GM21576 (cell line): ENCODE results near the gene POLR1C.
A peak's percentile ranks its signal among the peaks of the same experiment; 100 is the strongest.
"Not testable (repeated sequence)": the region's sequence is repeated elsewhere in the genome, so short reads cannot be mapped to it uniquely, and the experiment has no call there.

Experiments used
- ATAC-seq: cut with Tn5 transposase; IDR thresholded peaks from one replicate; pipeline ENCODE4 v1.9.1; 2021; ENCODE audit warnings: mild to moderate bottlenecking, moderate library complexity; ENCODE audit not compliant: unreplicated experiment

Gene POLR1C

DNA sequence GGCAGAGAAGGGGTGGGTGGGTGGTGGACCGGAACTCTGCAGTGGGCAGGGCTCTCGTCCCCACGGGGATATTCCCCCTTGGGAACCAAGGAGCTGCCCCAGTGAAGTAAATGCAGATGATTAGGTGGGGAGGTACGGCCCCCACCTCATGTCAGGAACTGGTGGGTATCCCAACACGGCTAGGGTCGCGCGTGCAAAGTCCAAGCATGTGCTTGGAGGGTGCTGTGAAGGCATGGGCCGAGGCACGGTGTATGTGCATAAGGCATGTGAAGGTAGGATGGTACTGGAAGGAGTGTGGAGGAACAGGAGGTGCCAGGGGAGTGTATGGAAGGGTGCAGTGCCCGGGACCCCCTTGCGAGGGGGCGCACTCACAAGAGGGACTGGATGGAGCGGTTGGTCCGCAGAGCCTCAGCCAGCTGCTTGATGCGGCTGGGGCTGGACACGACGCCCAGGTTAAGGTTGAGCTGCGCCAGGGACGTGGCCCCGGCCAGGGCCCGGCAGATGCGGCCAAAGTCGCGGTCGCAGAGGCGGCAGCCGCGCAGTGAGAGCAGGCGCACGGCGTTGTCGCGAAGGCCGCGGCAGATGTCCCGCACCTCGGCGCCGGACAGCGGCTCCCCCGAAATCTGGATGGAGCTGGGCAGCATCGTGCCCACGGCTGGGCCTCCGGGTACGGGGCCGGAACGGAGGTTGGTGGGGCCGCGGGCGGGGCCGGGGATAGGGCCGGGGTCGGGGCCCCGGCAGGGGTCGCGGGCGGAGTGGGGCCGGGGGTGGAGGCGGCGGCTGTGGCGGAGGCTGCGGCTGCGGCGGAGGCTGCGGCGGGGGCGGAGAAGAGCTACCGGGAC, 7.5 kb upstream of the POLR1C start:
- no peak for ATAC-seq

DNA sequence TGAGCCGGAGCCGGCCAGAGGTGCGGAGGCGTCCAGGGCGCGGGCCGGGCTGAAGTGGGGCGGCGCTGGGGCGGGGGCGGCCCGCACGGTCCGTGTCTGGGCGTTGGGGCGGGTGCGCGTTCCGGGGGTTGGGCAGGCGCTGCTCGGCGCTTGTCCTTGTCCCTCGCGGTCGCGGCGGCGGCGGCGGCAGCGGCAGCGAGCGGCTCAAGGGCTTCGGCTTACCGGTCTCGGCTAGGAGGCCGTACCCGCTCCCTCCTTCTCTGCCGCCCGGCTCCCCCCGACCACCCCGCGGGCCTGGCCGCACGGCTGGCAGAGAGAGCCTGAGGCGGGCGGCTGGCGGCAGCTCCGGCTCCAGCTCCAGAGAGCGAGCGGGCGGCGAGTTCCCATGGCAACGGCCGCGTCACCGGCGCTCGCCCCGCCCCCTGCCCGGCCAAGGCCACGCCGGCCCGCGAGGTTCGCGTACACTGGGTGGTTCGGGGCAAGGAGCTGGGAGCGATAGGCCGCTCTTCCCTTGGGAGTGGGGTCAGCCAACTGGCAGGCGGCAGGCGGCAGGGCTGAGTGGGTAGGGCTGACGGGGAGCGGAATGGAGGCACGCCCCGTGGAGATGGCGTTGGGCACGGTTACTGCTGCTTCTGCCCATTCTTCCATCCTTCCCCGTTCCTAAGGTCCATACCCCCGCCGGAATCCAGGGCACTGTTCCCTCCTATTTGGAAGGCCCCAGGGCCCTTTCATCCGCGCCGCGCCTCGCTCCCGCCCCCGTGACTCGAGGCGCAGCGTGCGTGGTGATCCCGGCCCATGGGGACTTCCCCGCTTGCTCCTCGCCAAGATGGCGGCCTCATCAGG, 6.7 kb upstream of the POLR1C start, which contains the start of gene LRRC73:
LRRC73 (minus strand) TSS at position 363 of the 843 bp plus-strand sequence. CDS start 561 bp downstream, outside the sequence.
- peak; percentile 51 for ATAC-seq

DNA sequence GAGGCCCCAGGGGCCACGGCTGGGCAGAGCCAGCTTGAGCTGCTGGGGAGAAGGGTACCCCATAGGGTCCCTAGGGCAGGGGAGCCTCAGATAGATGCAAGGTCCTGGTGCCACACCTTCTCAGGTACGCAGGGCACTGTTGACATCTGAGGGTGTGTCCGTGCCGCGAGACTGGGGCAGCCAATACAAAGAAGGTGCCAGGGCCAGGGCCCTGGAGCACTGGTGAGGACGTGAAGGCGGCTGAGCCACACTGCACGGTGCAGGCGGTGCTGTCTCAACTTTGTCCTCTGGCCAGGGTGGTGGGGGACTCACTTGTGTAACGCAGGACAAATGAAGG, 6.1 kb upstream of the POLR1C start:
- no peak for ATAC-seq

DNA sequence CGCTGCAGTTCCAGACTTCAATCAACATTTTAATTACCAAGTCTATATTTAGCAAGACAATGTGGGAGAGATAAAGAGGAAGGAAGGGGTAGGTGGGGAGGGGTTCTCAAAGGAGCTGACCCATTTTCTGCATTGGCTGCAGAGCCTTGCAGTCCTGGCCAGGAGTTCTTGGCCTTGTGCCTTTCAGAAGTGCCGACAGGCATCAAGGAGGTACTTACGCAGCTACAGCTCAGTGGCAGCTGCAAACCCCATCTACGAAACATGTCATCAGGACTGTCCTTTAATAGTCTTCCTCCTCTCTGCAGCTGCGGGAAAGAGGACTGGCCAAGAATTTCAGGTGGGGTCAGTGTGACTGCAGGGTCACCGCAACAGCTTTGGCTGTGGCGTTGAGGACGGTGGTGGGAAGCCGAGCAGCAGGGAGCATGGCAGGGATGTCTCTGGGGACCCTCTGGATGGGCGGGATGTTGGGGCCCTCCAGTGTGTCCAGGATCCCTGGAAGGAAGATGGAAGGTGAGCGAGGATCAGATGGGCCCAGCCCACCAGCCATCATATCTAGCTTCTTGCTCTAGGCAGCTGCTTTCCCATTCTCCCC, 5.0 kb upstream of the POLR1C start:
- no peak for ATAC-seq

DNA sequence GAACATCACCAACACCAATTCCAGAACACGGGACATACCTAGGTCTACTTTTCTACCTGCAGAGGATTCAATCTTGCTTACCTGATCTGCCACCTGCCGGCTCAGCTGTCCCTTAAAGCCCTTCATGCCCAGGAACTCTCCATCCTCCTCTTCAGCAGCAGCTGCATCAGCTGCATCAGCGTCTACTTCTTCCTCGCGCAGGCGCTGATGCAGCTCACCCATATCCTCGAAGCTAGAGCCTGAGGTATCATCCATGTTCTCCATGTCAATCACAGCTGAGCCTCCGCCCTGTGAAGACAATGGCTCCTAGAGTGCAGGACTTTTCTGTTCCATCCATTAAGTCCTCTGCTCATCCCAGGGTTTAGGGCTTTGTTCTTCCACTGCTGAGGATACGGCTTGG, 1.1 kb upstream of the POLR1C start:
- no peak for ATAC-seq

DNA sequence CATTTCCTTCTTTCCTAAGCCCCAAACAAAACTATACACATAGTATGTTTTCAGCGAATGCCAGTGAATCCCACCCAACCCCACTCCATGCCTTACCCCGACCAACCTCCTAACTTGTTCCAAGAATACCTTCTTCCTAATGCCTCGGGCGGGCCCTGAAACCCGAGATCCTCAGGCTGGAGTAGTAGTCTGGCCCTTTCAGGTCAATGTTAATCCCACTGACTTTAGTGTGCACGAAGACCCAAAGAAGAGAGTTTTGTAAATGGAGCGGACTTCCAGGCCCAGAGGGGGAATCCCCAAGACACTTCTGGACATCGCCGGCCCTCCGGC, 557 bp upstream of the POLR1C start:
- ATAC-seq: no peak

DNA sequence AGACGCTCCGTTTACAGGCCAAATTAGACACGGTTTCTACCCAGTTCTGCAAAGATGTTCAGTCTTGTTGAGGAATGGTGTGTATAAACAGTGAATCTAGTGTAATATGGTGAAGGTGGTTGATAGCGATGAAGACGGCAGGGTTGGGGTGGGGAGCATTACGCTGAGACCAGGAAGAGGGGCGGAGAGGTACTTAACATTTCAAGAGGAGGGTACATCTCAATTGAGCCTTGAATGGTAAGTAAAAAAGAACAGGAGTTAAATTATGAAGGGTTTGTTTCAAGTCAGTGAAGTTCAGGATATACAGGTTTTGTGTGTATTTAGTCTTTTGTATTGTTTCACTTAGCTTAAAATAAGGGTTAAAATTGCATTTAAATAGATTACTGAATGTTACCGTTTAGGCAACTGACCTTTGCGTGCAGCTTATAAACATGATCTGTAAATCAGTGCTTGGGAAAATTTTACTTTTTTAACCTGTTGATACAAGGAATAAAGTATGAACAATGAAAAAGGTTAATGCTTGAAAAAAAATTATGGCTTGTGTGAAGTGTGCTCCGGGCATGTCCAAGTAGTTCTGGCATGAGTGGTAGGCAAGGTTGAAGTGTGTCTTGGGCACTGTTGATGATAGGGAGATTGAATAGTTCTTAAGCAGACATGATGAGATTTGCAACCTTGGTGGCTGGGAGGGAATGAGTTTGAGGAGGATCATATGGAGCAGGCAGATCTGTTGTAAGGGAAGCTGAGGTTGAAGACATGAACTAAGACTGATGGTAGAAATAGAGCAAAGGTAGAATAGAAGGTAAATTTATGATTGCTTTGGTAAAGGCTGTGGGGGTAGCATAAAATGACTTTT, 842 bp downstream of the POLR1C start:
- no peak for ATAC-seq

DNA sequence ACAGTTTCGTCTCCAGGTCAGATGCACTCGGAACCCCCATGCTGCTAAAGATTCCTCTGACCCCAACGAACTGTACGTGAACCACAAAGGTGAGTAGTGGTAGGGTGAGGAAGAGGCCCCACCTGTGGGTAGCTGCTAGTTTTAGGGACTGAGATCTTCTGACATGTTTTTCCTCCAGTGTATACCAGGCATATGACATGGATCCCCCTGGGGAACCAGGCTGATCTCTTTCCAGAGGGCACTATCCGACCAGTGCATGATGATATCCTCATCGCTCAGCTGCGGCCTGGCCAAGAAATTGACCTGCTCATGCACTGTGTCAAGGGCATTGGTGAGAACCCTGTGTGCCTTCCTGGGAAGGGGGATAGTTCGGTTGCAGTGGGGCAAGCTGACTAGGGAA, 3.2 kb downstream of the POLR1C start:
- ATAC-seq: no peak

DNA sequence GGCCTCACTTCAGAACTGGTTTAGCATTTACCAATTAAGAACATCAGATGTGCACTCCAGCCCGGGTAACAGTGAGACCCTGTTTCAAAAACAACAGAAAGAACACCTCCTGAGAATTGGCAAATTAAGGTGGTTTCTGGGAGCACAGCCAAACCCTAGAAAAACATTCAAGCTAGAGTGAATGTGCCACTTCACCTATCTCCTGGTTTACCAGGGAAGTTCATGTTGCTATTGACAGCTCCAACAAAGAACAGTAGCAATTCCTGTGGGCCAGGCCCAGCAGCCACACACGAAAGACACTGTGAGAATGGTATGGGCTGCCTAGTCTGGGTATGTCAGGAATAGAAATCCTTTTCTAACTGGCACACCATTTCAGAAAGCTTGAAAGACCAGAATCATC, 4.9 kb downstream of the POLR1C start:
- no peak for ATAC-seq

DNA sequence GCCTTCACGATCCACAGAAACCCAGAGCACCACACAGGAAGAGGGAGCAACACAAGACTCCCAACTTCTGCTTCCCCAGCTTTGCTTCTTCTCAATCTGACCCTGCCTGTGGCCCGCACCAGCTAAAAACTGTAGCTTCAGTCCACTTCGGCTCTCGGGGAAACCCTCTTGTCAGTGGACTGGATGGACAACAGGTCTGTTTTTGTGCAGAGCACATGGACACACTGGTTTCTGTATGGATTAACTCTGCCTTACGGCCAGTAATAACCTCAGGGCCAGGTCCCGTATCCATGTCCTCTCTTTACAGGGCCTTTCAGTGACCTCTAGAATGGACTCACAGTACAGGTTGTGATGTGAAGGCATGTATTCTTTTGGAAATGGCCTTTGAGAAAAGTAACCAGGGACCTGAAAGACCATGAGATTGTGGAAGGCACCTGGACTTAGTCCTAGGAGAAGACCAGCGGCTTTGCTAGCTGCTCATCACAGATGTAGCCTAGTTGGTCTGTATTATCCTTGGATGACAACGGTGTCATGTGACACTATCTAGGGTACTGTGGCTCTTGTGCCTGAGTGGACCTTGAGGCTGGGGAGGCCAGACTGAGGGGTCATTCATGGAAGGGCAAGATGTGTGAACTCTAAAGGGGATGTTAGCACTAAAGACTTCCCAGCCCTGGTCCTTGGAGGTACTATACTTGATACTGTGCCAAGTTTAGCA, 5.8 kb downstream of the POLR1C start:
- no peak for ATAC-seq

DNA sequence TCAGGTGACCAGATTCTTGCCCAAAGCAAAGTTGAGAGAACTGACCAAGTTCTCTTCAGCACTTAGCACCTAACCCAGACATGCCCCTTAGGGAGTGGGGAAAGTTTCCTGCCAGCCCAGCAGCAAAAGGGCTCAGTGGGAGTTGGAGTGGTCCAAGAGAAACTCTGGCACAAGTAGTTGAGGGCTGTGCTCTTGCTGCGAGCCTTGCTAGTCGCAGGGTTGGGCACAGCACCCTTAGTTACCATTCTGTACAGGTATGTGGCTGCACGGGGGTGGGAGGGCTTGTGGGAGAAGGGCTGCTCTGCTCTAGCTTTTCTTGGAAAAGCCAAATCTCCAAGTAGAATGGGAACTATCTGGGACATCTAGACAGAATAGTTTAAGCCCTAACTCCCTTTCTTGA, 6.4 kb downstream of the POLR1C start:
- ATAC-seq: no peak

DNA sequence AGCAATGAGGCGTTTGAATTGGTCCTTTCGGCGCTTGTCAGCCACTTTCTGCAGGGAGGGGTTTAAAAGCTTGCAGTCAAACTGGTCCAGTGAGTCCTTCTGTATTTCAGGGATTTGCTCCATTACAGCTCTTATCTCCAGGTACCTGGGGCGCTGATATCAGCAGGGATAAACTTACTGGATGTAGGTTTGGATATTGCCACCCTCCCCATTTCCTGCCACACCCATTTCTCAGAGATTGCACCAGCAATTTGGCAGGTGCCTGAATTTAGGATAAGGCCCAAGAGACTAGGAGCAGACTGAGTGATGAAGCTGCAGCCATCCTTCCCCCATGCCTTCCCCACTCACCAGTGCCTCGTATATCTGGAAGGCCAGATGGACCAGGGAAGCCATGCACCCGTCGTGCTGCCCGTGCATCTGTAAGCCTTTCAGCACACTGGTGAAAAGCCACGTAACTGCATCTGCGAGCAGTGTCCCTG, 7.6 kb downstream of the POLR1C start:
- ATAC-seq: no peak

DNA sequence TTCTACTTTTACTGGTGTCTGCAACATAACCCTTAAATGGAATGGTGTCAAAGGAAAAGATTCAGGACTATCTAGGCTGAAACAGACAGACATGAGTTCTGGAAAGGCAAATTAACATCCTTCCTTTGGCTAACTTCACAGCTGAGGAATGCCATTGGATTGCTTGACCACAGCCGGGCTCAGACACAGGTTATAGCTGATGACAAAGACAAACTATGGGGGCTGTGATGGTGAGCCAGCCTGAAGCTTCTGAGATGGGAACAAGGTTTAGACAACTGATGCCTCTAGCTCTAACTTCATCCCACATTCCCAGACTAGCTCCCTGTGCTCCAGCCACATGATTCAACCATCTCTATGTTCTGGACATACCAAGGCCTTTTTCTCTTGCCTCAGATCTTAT, 15.3 kb downstream of the POLR1C start:
- no peak for ATAC-seq

DNA sequence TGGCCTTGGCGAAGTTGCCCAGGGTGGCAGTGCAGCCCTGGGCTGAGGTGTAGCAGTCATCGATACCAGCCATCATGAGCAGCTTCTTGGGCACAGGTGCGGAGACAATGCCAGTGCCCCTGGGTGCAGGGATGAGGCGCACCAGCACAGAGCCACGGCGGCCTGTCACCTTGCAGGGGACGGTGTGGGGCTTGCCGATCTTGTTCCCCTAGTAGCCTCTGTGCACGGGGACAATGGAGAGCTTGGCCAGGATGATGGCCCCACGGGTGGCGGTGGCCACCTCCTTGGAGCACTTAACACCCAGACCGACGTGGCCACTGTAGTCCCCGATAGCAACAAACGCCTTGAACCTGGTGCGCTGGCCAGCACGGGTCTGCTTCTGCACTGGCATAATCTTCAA, 22.1 kb downstream of the POLR1C start:
- not testable (repeated sequence) for ATAC-seq

DNA sequence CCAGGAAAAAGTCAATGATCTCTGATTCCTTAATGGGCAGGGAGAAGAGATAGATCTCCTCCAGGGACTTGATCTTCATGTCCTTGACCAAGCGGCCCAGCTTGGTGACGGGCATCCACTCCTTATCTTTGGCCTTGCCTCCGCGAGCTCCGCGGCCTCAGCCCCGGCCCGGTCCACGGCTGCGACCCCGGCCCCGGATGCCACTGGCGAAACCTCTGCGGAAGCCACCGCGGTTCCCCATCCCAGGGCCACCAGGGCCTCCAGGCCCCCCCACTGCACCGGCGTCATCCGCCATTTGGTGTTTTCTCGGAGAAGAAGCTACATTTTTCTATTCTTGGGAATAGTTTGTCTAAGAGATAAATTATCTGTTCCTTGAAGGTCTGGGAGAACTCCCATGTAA, 22.5 kb downstream of the POLR1C start:
- ATAC-seq: not testable (repeated sequence)

DNA sequence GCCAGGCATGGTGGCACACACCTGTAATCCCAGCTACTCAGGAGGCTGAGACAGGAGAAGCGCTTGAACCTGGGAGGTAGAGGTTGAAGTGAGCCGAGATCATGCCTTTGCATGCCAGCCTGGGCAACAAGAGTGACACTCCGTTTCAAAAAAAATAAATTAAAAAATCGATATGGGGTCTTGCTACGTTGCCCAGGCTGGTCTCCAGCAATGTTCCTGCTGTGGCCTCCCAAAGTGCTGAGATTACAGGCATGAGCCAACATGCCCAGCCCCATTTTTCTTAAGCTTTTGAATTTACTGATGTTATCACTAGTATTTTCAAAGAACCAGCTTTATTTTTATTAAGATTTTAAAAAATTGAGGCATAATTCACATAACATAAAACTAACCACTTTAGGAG, 23.6 kb downstream of the POLR1C start:
- ATAC-seq: no peak

DNA sequence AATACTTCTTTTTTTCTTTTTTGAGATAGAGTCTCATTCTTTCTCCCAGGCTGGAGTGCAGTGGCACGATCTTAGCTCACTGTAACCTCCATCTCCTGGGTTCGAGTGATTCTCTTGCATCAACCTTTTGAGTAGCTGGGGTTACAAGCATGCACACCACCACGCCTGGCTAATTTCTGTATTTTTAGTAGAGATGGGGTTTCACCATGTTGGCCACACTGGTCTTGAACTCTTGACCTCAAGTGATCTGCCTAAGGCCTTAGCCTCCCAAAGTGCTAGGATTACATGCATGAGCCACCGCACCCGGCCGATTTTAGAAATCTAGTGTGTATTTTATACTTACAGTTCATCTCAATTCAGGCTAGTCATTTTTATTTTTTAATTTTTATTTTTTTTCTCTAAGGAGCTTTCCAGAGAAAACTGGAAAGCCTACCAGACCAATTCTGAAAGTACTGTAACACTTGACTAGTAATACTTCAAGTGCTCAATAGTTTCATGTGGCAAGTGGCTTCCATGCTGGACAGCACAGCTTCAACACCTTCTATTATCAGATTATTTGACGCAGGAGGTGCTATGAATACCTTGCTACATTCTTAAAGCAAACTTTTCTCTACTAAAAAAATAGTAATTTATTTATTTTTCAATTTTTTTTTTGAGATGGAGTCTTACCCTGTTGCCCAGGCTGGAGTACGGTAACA, 25.0 kb downstream of the POLR1C start:
- no peak for ATAC-seq

DNA sequence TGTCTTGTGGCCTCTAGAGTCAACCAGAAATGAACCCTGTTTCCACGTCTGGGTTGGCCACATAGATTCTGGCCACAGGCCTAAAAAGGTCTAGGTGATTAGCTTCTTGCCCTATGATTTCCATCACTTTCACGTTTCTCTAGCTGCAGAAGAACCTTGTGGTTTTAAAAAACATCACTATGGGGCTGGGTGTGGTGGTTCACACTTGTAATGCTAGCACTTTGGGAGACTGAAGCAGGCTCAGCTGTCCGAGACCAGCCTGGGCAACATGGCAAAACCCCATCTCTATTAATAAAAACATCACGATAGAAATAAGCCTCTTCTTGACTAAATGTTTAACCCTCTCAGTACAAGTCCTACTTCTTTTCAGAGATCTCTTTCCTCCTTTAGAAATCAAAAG, 27.6 kb downstream of the POLR1C start:
- ATAC-seq: no peak

DNA sequence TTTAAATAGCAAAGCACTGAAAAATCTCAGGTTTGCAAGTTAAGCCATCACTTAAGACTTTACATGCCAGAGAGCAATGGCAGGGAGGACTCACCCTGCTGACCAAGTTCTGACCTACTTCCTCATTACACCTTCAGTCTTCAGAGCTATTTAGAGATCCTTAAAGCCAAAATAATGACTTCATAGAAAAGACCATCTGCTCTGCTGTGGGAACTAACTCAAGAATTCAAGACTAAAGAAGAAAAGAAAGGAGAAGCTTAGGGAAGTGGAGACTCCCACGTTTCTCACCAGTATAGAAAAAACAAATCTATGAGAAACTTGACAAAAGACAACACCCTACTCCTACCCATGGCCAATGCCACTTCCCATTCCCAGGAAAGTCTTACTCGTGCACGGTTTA, 30.3 kb downstream of the POLR1C start:
- ATAC-seq: no peak

DNA sequence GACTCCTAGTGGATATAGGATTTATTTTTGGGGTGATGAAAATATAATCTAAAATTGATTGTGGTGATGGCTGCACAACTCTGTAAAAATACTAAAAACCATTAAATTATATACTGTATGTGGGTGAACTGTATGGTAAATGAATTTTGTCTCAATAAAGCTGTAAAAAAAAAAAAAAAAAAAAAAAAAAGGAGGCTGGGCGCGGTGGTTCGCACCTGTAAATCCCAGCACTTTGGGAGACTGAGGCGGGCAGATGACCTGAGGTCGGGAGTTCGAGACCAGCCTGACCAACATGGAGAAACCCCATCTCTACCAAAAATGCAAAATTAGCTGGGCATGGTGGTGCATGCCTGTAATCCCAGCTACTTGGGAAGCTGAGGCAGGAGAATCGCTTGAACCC, 40.7 kb downstream of the POLR1C start:
- ATAC-seq: not testable (repeated sequence)
